OCI-LY3 (cell line): ENCODE data around the gene GTF2IRD1.

Experiments
- H2AFZ ChIP-seq: fragments of 200-600, 300-600 bp; shearing (Covaris generic); 2 replicates; pipeline ENCODE4 v1.6.0; 2014; ENCODE audit warnings: antibody characterized with exemption, low read depth, low read length
- H3K27ac ChIP-seq: fragments of 200-600, 300-600 bp; sonication (generic); 2 replicates; pipeline ENCODE4 v1.5.1; 2014; ENCODE audit warnings: mild to moderate bottlenecking, low read length, moderate library complexity, mixed read lengths
- H3K27me3 ChIP-seq: fragments of 200-600, 300-600 bp; sonication (generic); 2 replicates; pipeline ENCODE4 v1.6.1; 2014; ENCODE audit warnings: low read depth, low read length, mixed read lengths
- H3K36me3 ChIP-seq: fragments of 200-600, 300-600 bp; sonication (generic); replicated peaks from 2 replicates; pipeline ENCODE3; 2014; ENCODE audit warnings: low read depth, low read length, mixed read lengths
- H3K4me1 ChIP-seq: fragments of 300-600, 200-600 bp; sonication (generic); 2 replicates; pipeline ENCODE4 v1.6.1; 2014; ENCODE audit warnings: low read length, mixed read lengths
- H3K4me2 ChIP-seq: fragments of 200-600, 300-600 bp; sonication (generic); 2 replicates; pipeline ENCODE4 v1.6.1; 2014; ENCODE audit warnings: low read length, mixed read lengths
- H3K4me3 ChIP-seq: fragments of 300-600, 200-600 bp; sonication (generic); 2 replicates; pipeline ENCODE4 v1.5.1; 2014; ENCODE audit warnings: antibody characterized with exemption, mild to moderate bottlenecking, low read length, moderate library complexity
- H3K79me2 ChIP-seq: fragments of 300-600, 200-600 bp; shearing (Covaris generic); 2 replicates; pipeline ENCODE4 v1.6.1; 2014; ENCODE audit warnings: mild to moderate bottlenecking, low read length, mixed read lengths
- H3K9ac ChIP-seq: fragments of 300-600, 200-600 bp; shearing (Covaris generic); 2 replicates; pipeline ENCODE4 v1.6.0; 2014; ENCODE audit warnings: mild to moderate bottlenecking, low read length, moderate library complexity
- H3K9me3 ChIP-seq: fragments of 200-600, 300-600 bp; shearing (Covaris generic); 2 replicates; pipeline ENCODE4 v1.6.1; 2014; ENCODE audit warnings: low read length, mixed read lengths; ENCODE audit not compliant: insufficient read depth
- H4K20me1 ChIP-seq: fragments of 200-600, 300-600 bp; sonication (generic); 2 replicates; pipeline ENCODE4 v1.6.1; 2016; ENCODE audit warnings: low read length, mixed read lengths; ENCODE audit not compliant: insufficient read depth
- EZH2phosphoT487 ChIP-seq: fragments of 200-600 bp; shearing (Covaris generic); IDR thresholded peaks from 2 replicates; pipeline ENCODE4 v1.6.1; 2018; ENCODE audit warnings: antibody characterized with exemption, mixed run types, low read depth
- TF ChIP-seq, protein P1 (sequence below): fragments of 200-600, 300-600 bp; sonication (generic); IDR thresholded peaks from 2 replicates; pipeline ENCODE4 v1.5.1; 2014; ENCODE audit warnings: antibody characterized with exemption, low read length, low read depth

The GTF2IRD1 gene

DNA sequence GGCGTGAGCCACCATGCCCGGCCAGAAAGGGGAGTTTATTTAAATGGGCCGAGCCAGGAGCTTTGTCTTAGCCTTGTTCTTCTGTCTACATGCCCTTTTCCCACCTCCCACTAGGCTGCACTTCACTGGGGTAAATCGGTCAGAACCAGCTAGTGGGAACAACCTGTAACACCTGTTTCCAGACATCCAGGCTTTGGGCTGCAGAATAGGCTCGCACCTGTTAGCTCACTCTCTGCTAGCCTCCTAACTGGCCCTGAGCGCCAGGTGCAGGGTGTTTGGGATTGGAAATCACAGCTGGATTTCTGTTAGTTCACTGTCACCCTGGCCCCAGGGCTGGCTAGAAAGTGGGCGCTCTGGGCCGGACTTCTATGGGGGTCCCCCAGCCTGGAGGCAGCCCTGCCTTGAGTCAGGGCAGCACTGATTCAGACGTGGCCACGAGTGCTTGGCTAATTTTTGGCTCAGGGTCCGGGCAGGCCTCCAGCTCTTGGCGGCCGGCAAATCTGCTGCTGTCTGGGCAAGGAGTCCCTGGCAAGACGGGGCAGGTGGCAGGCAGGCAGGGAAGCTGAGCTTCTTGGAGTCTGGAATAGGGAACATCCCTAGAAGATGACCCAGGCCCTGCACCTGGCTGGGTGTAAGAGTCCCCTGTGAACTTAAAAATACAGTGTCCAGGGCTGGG is 48.6 kb downstream of the GTF2IRD1 start:
- no peak overlapping the region for H3K27ac ChIP-seq
- no peak overlapping the region for H3K4me3 ChIP-seq
- H3K9ac ChIP-seq, result no peak overlapping the region
- no peaks in the 10 kb centered on the region for H3K27me3 ChIP-seq
- no peak overlapping the region for H2AFZ ChIP-seq
- no peak overlapping the region for H3K4me2 ChIP-seq
- H3K36me3 ChIP-seq, result no peaks in the 10 kb centered on the region
- H3K9me3 ChIP-seq, result no peaks in the 10 kb centered on the region
- H4K20me1 ChIP-seq, result no peaks in the 10 kb centered on the region
- no peaks in the 10 kb centered on the region for H3K79me2 ChIP-seq
- TF ChIP-seq, protein P1, sequence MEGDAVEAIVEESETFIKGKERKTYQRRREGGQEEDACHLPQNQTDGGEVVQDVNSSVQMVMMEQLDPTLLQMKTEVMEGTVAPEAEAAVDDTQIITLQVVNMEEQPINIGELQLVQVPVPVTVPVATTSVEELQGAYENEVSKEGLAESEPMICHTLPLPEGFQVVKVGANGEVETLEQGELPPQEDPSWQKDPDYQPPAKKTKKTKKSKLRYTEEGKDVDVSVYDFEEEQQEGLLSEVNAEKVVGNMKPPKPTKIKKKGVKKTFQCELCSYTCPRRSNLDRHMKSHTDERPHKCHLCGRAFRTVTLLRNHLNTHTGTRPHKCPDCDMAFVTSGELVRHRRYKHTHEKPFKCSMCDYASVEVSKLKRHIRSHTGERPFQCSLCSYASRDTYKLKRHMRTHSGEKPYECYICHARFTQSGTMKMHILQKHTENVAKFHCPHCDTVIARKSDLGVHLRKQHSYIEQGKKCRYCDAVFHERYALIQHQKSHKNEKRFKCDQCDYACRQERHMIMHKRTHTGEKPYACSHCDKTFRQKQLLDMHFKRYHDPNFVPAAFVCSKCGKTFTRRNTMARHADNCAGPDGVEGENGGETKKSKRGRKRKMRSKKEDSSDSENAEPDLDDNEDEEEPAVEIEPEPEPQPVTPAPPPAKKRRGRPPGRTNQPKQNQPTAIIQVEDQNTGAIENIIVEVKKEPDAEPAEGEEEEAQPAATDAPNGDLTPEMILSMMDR, result no peak
- TF ChIP-seq EZH2phosphoT487, result no peak
- H3K4me1 ChIP-seq, result no peaks in the 10 kb centered on the region

DNA sequence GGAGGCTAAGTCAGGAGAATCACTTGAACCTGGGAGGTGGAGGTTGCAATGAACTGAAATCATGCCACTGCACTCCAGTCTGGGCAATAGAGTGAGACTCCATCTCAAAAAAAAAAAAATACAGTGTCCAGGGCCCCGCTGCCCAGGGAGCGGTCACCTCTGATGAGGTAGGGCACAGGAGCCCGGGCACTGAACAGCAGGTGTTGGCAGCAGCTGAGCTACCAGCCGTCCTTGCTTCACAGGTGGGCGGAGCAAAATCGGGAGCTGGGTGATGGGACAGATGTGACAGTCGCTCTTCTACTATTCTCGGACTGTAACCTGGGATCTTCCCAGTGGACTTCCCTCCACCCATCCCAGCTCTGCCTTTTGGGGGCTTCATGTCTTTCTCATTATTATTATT is 49.4 kb downstream of the GTF2IRD1 start:
- TF ChIP-seq, protein P1, result no peak
- no peak for TF ChIP-seq EZH2phosphoT487
- no peak overlapping the region for H3K9ac ChIP-seq
- no peaks in the 10 kb centered on the region for H3K9me3 ChIP-seq
- H3K4me2 ChIP-seq, result no peak overlapping the region
- H3K79me2 ChIP-seq, result no peaks in the 10 kb centered on the region
- no peak overlapping the region for H2AFZ ChIP-seq
- no peaks in the 10 kb centered on the region for H3K36me3 ChIP-seq
- no peaks in the 10 kb centered on the region for H4K20me1 ChIP-seq
- H3K27ac ChIP-seq, result no peak overlapping the region
- H3K4me1 ChIP-seq, result no peaks in the 10 kb centered on the region
- H3K4me3 ChIP-seq, result no peak overlapping the region
- no peaks in the 10 kb centered on the region for H3K27me3 ChIP-seq

DNA sequence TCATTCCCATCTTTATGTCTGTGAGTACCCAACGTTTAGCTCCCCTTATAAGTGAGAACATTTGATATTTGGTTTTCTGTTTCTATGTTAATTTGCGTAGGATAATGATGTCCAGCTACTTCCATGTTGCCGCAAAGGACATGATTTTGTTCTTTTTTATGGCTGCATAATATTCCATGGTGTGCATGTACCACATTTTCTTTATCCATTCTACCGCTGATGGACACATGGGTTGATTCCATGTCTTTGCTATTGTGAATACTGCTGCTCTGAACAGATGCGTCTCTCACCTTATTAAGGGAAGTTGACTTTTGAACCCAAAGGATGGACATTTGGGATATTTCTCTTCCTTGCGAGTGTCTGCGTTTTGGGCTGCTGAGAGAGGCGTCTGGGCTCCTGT is 50.2 kb downstream of the GTF2IRD1 start:
- Histone ChIP-seq H3K9me3 (no peaks in the 10 kb centered on the region), H3K9ac (no peak overlapping the region), H3K36me3 (no peaks in the 10 kb centered on the region), H3K4me2 (no peak overlapping the region), H3K27ac (no peak overlapping the region), H3K4me3 (no peak overlapping the region), H3K79me2 (no peaks in the 10 kb centered on the region), H3K4me1 (no peaks in the 10 kb centered on the region), H4K20me1 (no peaks in the 10 kb centered on the region), H2AFZ (no peak overlapping the region), H3K27me3 (no peaks in the 10 kb centered on the region)
- TF ChIP-seq EZH2phosphoT487, result no peak
- TF ChIP-seq, protein P1, result no peak

DNA sequence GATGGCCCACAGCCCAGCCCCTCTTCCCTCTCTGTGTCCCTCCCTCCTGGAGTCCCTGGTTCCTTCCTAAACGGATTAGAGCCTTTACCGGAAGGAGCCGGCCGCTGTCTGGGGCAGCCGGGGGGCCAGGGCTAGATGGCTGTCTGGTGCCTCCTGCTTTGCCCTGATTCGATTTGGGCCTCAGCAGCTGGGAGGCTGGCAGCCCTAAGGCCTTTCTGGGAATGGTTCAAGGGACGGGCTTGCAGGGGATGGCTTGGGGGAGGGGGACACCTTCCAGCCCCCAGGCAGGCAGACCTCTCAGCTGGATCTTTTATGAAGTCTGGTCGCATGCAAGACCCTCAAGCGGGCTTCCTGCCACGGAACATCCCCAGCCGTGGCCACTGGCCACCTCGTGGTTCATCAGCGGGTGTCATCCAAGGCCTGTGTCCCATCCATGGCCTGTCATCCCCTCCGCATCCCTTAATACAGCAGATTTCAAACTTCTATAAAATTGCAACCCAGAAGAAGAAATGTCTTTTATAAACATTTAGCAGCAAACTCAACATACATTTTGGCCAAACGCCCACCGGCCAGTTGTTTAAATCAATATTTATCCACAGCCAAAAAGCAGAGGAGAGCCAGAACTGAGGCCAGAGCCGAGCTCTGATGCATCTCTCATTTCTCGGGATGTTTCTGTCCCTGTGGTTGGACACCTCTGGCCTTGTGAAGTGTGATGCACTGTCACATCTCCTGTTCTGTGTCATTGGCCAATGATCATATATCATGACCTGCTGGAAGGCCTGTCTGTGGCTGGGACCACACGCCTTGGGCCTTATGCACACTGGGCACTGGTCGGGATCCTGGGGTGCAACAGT is 52.0 kb downstream of the GTF2IRD1 start:
- H3K27ac ChIP-seq, result no peak overlapping the region
- H3K4me1 ChIP-seq, result no peaks in the 10 kb centered on the region
- no peaks in the 10 kb centered on the region for H3K79me2 ChIP-seq
- H3K4me2 ChIP-seq, result no peak overlapping the region
- no peaks in the 10 kb centered on the region for H3K27me3 ChIP-seq
- H4K20me1 ChIP-seq, result no peaks in the 10 kb centered on the region
- H3K9ac ChIP-seq, result no peak overlapping the region
- TF ChIP-seq EZH2phosphoT487, result no peak
- TF ChIP-seq, protein P1, result no peak
- H3K36me3 ChIP-seq, result no peaks in the 10 kb centered on the region
- no peak overlapping the region for H2AFZ ChIP-seq
- H3K9me3 ChIP-seq, result no peaks in the 10 kb centered on the region
- no peak overlapping the region for H3K4me3 ChIP-seq
